K562 (cell line): ENCODE data around the gene FARP2. TPM values are rescaled to one million over a fixed set of nuclear protein-coding genes. Genes with fewer than 3 reads are reported as not detected.

Experiments used
- BHLHE40 ChIP-seq: IDR thresholded peaks from 2 replicates; pipeline ENCODE4 v1.6.1; 2011; ENCODE audit warnings: low read length, improper control_type of control experiment
- BRF1 ChIP-seq: IDR thresholded peaks from 3 replicates; pipeline ENCODE4 v1.6.1; 2011; ENCODE audit warnings: borderline replicate concordance, mild to moderate bottlenecking; ENCODE audit not compliant: insufficient read length; ENCODE audit errors: extremely low read depth
- CREB1 ChIP-seq, 2 experiments: sonication (generic) in 1 of 2; formaldehyde crosslinking in 1 of 2; IDR thresholded peaks; 2 replicates each; pipeline versions ENCODE4 v1.6.1 to v1.8.0; 2012 to 2022; ENCODE audit warnings: inconsistent platforms in 1 of 2, mild to moderate bottlenecking in 1 of 2, missing genetic modification reagents in 1 of 2, moderate library complexity in 1 of 2
- GABPA ChIP-seq: fragments of 200-800 bp; sonication (Bioruptor generic); conservative IDR thresholded peaks from 2 replicates; pipeline ENCODE4 v1.6.1; 2016; ENCODE audit warnings: low read depth, missing genetic modification characterization, missing compliant biosample characterization
- GABPB1 ChIP-seq: sonication (generic); formaldehyde crosslinking; IDR thresholded peaks from 2 replicates; pipeline ENCODE4 v1.8.0; 2022; ENCODE audit warnings: mild to moderate bottlenecking, missing genetic modification reagents
- HMG20B ChIP-seq: fragments of 250-450 bp; sonication (Bioruptor Pico); IDR thresholded peaks from 2 replicates; pipeline ENCODE4 v1.5.0; 2021; ENCODE audit warnings: mild to moderate bottlenecking
- JUND ChIP-seq, 2 experiments: IDR thresholded peaks; 2 replicates in 1 of 2; 3 replicates in 1 of 2; pipeline ENCODE4 v1.6.1; 2011; ENCODE audit warnings: borderline replicate concordance in 2 of 2, low read depth in 2 of 2, low read length in 2 of 2, improper control_type of control experiment in 1 of 2, missing biosample characterization in 1 of 2, missing genetic modification characterization in 1 of 2, missing genetic modification reagents in 1 of 2
- KDM1A ChIP-seq, 2 experiments: fragments of 450-650 bp; IDR thresholded peaks; 2 replicates each; pipeline ENCODE4 v1.6.1; 2016; ENCODE audit warnings: mild to moderate bottlenecking in 2 of 2
- MAZ ChIP-seq, 2 experiments: fragments of 450-650 bp in 1 of 2; sonication (generic) in 1 of 2; formaldehyde crosslinking; IDR thresholded peaks in 1 of 2; conservative IDR thresholded peaks in 1 of 2; 2 replicates each; pipeline versions ENCODE4 v1.4.0 to v1.5.0; 2020; ENCODE audit warnings: mild to moderate bottlenecking in 1 of 2, missing genetic modification reagents in 1 of 2
- MEIS2 ChIP-seq: fragments of 450-650 bp; IDR thresholded peaks from 2 replicates; pipeline ENCODE4 v1.6.1; 2014; ENCODE audit warnings: mild to moderate bottlenecking; ENCODE audit not compliant: partially characterized antibody
- NFXL1 ChIP-seq: fragments of 450-650 bp; formaldehyde crosslinking; IDR thresholded peaks from 2 replicates; pipeline ENCODE4 v1.4.0; 2021; ENCODE audit warnings: mild to moderate bottlenecking
- NR4A1 ChIP-seq, 2 experiments: fragments of 250-450 bp in 1 of 2; fragments of 450-650 bp in 1 of 2; sonication (Bioruptor Pico) in 1 of 2; IDR thresholded peaks; 2 replicates each; pipeline versions ENCODE4 v1.4.0 to v1.6.1; 2016 to 2020; ENCODE audit warnings: mild to moderate bottlenecking in 2 of 2, missing compliant biosample characterization in 1 of 2, missing genetic modification characterization in 1 of 2, moderate library complexity in 1 of 2
- PHB2 ChIP-seq: fragments of 450-650 bp; IDR thresholded peaks from 2 replicates; pipeline ENCODE4 v1.6.1; 2017; ENCODE audit warnings: low read depth
- POLR2A ChIP-seq: fragments of 450-650 bp; conservative IDR thresholded peaks from 2 replicates; pipeline ENCODE4 v1.6.1; 2016
- SMARCA5 ChIP-seq: fragments of 450-650 bp; IDR thresholded peaks from 2 replicates; pipeline ENCODE4 v1.6.1; 2016
- SREBF1 ChIP-seq: fragments of 150-350 bp; IDR thresholded peaks from 2 replicates; pipeline ENCODE4 v1.6.1; 2014; ENCODE audit warnings: antibody characterized with exemption, low read depth, low read length, borderline replicate concordance
- SRSF3 ChIP-seq: fragments of 200-400 bp; formaldehyde crosslinking; IDR thresholded peaks from 2 replicates; pipeline ENCODE4 v1.6.1; 2016; ENCODE audit warnings: mild to moderate bottlenecking, low read length, moderate library complexity; ENCODE audit not compliant: insufficient read depth
- SUPT5H ChIP-seq: fragments of 450-650 bp; IDR thresholded peaks from 2 replicates; pipeline ENCODE4 v1.6.1; 2016
- TCFL5 ChIP-seq: fragments of 250-450 bp; sonication (Bioruptor Pico); conservative IDR thresholded peaks from 2 replicates; pipeline ENCODE4 v1.6.1; 2021; ENCODE audit warnings: mild to moderate bottlenecking, moderate library complexity, matching md5 sums
- ZNF165 ChIP-seq: fragments of 250-450 bp; sonication (Bioruptor Pico); IDR thresholded peaks from 2 replicates; pipeline ENCODE4 v1.4.0; 2020; ENCODE audit warnings: borderline replicate concordance
- ZNF77 ChIP-seq: fragments of 250-450 bp; sonication (Bioruptor Pico); IDR thresholded peaks from 2 replicates; pipeline ENCODE4 v1.5.0; 2020
- polyA plus RNA-seq, 8 experiments: library from polyadenylated mRNA; depleted of rRNA in 4 of 8; stranded (reverse) in 5 of 8; unstranded in 3 of 8; fragments of >200 nt; fragmentation: Nextera tagmentation in 2 of 8; fragmentation: Illumina TruSeq in 1 of 8; extraction: Ambion mirVana in 2 of 8; extraction: Trizol in 1 of 8; gene quantifications; 2 replicates each; pipeline versions ENCODE4 v1.2.1 to v1.2.3, GENCODE V29; 2011 to 2014; ENCODE audit warnings: inconsistent platforms in 1 of 8, missing spikeins in 1 of 8
- total RNA-seq, 7 experiments: library from RNA; depleted of rRNA in 6 of 7; stranded (reverse); fragments of >200 nt in 6 of 7; fragmentation: Illumina TruSeq in 2 of 7; extraction: Trizol in 2 of 7; gene quantifications; 2 replicates each; pipeline versions ENCODE4 v1.2.1 to v1.2.3, GENCODE V29; 2011 to 2021; ENCODE audit warnings: low replicate concordance in 1 of 7
- TF ChIP-seq, protein P1 (sequence below): sonication (generic); formaldehyde crosslinking; IDR thresholded peaks from 2 replicates; pipeline ENCODE4 v1.8.0; 2022; ENCODE audit warnings: missing genetic modification reagents, mild to moderate bottlenecking, borderline replicate concordance
- TF ChIP-seq, protein P2 (sequence below): sonication (generic); formaldehyde crosslinking; IDR thresholded peaks from 2 replicates; pipeline ENCODE4 v1.8.0; 2023; ENCODE audit warnings: mild to moderate bottlenecking, missing genetic modification reagents
- TF ChIP-seq, protein P3 (sequence below): sonication (generic); formaldehyde crosslinking; IDR thresholded peaks from 2 replicates; pipeline ENCODE4 v1.9.0; 2022; ENCODE audit warnings: mild to moderate bottlenecking, missing genetic modification reagents

FARP2 gene
- total and polyA plus RNA-seq, 9 of the 15 experiments (the other 6 are each of a cell fraction or from before 2014, with no cell fraction given): 4.1 to 38.1 (median 21.1) TPM

DNA sequence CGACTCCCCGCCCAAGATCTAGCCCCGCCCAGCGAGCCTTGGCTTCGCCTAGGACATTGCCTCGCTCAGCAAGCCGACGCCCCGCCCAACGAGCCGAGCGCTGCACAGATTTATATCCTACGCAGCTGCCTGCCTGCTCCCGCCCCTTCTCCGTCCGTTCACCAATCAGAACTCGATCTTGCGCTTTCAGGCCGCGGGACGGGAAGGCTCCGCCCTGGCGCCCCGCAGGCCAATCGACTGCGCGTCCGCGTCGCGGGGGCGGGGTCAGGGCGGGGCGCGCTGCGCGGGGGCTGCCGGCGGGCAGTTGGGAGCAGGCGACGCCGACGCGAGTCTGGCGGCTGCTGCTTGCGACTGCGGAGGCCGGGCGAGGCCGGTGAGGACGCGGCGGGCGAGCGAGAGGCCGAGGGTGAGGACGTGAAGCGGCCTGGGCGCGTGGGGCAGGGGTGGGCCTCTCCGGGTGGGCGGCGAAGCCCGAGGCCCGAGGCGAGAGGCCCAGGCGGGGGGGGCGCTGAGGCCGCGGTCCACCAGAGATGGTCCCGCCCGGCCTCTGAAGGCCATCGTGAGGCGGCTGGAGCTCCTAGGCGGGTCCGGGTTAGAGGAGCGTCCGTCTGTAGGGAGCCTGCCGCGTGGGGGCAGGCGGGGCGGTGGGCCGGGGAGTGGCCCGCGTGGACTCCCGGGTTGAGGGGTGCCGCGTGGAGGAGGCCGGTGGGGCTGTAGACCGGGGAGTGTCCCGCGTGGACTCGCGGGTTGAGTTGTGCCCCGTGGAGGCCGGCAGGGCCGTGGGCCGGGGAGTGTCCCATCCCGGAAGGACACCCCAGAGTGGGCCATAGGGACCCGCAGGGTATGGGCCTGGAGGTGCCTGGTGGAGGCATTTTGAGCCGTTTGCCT is at the start of gene FARP2 (continued):
- TF ChIP-seq SREBF1: no peak
- no peak for TF ChIP-seq SRSF3
- TF ChIP-seq GABPB1 (CRISPR knock-in tag): no peak
- no peak for TF ChIP-seq SMARCA5
- TF ChIP-seq GABPA: no peak
- TF ChIP-seq JUND (IDR thresholded peaks at IDR 0.05; ENCODE audit: borderline replicate concordance, low read depth, low read length): no peak
- TF ChIP-seq JUND (tag; IDR thresholded peaks at IDR 0.05; ENCODE audit: borderline replicate concordance, low read depth, low read length): no peak
- TF ChIP-seq, protein P1, sequence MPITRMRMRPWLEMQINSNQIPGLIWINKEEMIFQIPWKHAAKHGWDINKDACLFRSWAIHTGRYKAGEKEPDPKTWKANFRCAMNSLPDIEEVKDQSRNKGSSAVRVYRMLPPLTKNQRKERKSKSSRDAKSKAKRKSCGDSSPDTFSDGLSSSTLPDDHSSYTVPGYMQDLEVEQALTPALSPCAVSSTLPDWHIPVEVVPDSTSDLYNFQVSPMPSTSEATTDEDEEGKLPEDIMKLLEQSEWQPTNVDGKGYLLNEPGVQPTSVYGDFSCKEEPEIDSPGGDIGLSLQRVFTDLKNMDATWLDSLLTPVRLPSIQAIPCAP: no peak
- no peak for TF ChIP-seq ZNF165
- no peak for TF ChIP-seq ZNF77 (CRISPR knock-in tag)
- no peak for TF ChIP-seq HMG20B (CRISPR knock-in tag)
- TF ChIP-seq, protein P2, sequence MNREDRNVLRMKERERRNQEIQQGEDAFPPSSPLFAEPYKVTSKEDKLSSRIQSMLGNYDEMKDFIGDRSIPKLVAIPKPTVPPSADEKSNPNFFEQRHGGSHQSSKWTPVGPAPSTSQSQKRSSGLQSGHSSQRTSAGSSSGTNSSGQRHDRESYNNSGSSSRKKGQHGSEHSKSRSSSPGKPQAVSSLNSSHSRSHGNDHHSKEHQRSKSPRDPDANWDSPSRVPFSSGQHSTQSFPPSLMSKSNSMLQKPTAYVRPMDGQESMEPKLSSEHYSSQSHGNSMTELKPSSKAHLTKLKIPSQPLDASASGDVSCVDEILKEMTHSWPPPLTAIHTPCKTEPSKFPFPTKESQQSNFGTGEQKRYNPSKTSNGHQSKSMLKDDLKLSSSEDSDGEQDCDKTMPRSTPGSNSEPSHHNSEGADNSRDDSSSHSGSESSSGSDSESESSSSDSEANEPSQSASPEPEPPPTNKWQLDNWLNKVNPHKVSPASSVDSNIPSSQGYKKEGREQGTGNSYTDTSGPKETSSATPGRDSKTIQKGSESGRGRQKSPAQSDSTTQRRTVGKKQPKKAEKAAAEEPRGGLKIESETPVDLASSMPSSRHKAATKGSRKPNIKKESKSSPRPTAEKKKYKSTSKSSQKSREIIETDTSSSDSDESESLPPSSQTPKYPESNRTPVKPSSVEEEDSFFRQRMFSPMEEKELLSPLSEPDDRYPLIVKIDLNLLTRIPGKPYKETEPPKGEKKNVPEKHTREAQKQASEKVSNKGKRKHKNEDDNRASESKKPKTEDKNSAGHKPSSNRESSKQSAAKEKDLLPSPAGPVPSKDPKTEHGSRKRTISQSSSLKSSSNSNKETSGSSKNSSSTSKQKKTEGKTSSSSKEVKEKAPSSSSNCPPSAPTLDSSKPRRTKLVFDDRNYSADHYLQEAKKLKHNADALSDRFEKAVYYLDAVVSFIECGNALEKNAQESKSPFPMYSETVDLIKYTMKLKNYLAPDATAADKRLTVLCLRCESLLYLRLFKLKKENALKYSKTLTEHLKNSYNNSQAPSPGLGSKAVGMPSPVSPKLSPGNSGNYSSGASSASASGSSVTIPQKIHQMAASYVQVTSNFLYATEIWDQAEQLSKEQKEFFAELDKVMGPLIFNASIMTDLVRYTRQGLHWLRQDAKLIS (CRISPR knock-in tag): no peak
- peak; percentile 86 to 89 for TF ChIP-seq KDM1A (IDR thresholded peaks at IDR 0.05)
- 0 out of 2 replicates have a peak, but pooled peaks have one; percentile 45 for TF ChIP-seq SUPT5H
- no peak for TF ChIP-seq BRF1
- no peak for TF ChIP-seq BHLHE40
- TF ChIP-seq TCFL5: no peak
- no peak for TF ChIP-seq CREB1 (IDR thresholded peaks at IDR 0.05)
- TF ChIP-seq CREB1 (CRISPR knock-in tag; IDR thresholded peaks at IDR 0.05): no peak; the same call in 1 of the 2 replicates
- TF ChIP-seq MAZ (CRISPR knock-in tag; conservative IDR thresholded peaks at IDR 0.05 in 1 of 2, IDR thresholded peaks at IDR 0.05 in 1 of 2): peak in 1 of 2 experiments; percentile 67; a peak in 3 of 4 replicates
- TF ChIP-seq MEIS2: peak; percentile 70
- peak; percentile 67 for TF ChIP-seq POLR2A
- TF ChIP-seq, protein P3, sequence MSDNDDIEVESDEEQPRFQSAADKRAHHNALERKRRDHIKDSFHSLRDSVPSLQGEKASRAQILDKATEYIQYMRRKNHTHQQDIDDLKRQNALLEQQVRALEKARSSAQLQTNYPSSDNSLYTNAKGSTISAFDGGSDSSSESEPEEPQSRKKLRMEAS (CRISPR knock-in tag): no peak
- no peak for TF ChIP-seq PHB2
- no peak for TF ChIP-seq NFXL1 (CRISPR knock-in tag)
- no peak for TF ChIP-seq NR4A1 (CRISPR knock-in tag; IDR thresholded peaks at IDR 0.05)
- TF ChIP-seq NR4A1 (tag; IDR thresholded peaks at IDR 0.05): no peak
